HG03378 (cell line): Measurements from ENCODE around the gene SLC38A11.
"Not testable (repeated sequence)": the region's sequence is repeated elsewhere in the genome, so short reads cannot be mapped to it uniquely, and the experiment has no call there.

ENCODE experiments used
- ATAC-seq: cut with Tn5 transposase; IDR thresholded peaks from one replicate; pipeline ENCODE4 v1.9.1; 2021; ENCODE audit warnings: mild to moderate bottlenecking, moderate library complexity; ENCODE audit not compliant: unreplicated experiment

Gene SLC38A11

GRCh38 chr2:164881524-164881923 is 73.8 kb downstream of the SLC38A11 start:
- ATAC-seq, result no peak

- ATAC-seq, result no peak
Measured at GRCh38 chr2:164879901-164880535, 75.3 kb downstream of the SLC38A11 start.

DNA sequence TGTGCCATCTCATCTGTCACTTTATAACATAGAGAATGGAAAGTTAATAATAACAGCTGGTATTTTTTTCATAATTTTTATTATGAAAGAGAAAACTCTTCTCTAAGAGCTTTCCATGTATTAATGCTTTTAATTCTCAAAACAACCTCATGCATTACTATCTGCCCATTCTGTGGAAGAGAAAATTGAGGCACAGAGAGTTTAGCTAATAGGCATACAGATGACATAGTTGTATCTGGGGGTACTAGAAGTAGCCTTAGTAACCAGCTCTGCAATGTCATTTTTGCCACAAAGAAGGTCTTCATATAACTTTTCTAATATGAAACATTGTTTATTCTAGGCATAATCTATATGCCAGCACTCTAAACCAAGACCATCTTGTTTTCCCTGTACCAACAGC is 77.4 kb downstream of the SLC38A11 start:
- ATAC-seq, result no peak

DNA sequence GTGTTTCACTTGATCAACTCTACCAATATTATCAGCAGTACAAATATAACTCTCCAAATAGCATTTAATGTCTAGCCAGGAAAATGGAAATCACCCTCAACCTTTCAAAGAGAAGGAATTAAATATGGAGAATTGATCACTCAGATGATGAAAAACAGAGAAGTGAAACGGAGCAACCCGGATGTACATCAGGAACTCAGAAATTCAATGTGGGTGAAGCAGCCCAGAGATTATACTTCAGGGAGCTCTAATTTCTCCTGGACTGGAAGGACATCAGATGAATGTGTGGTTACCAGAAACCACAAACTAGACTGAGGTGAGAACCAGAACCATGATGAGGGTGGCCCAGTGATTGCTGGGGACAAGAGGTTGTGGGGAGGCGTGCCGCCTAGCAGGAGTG is 78.2 kb downstream of the SLC38A11 start:
- no peak for ATAC-seq

DNA sequence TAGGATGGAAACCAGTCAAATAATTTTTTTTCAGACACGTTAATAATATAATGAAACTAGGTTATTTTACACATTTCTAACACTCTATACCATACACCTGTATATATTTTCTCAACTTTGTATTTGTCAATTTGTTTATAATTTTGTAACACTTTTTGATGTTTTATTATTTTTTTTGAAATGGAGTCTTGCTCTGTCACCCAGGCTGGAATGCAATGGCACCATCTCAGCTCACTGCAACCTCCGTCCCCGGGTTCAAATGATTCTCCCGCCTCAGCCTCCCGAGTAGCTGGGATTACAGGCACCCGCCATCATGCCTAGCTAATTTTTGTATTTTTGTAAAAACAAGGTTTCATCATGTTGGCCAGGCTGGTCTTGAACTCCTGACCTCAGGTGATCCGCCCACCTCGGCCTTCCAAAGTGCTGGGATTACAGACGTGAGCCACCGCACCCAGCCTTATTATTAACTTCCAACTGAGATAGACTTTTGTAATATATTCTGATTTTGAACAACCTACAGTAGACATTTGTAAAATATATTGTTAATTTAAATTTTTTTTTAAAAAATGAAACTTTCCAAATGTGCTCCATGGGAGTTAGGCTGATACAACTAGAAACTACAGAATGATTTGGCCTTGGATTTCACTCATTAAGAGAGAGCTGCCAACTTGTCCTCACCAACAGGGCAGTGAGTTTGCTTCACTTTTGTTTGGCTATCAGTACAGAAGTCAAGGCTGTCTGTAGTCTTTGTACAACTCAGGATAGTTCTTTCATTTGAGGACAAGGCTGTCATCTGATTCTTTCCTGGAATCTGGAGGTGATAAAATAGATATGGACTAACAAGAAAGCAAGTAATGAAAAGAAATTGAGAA is 79.8 kb downstream of the SLC38A11 start:
- ATAC-seq, result no peak

GRCh38 chr2:164873210-164873908 is 82.0 kb downstream of the SLC38A11 start:
- ATAC-seq, result no peak

DNA sequence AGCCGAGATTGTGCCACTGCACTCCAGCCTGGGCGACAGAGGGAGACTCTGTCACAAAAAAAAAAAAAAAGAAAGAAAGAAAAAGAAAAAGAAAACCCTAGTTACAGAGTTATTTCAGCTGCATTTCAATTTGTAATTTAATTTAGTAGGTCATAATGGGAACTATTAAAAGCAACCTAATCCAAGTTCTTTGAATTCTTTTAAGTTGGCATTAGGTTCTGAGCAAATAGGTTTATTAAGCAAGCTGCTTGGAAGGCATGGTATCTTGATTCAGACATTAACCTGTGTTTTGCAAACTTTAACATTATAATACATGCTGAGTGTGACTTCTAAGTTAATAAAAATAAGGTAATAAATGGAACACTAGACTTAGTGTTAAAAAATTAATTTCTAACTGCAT is 83.9 kb downstream of the SLC38A11 start:
- ATAC-seq, result no peak

DNA sequence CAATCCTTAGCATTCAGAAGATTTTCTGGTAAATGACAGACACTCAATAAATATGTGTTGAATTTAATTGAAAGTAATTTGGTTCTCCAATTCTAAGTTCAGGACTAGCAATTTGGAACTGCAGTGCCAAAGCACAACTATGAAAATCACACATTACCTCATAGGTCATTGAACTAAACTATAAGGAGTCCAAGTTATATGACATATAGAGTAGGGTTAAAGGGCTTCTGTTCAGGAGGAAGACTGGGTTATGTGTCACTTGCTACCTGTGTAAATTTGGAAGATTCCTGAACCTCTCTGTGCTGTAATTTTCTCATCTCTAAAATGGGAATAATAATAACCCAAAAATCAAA is 85.9 kb downstream of the SLC38A11 start:
- ATAC-seq, result no peak

GRCh38 chr2:164868563-164869419 is 86.5 kb downstream of the SLC38A11 start:
- ATAC-seq, result no peak

- ATAC-seq, result no peak
Measured at GRCh38 chr2:164867779-164868397, 87.4 kb downstream of the SLC38A11 start.

- ATAC-seq, result not testable (repeated sequence)
Measured at GRCh38 chr2:164866381-164866780, 88.9 kb downstream of the SLC38A11 start.

DNA sequence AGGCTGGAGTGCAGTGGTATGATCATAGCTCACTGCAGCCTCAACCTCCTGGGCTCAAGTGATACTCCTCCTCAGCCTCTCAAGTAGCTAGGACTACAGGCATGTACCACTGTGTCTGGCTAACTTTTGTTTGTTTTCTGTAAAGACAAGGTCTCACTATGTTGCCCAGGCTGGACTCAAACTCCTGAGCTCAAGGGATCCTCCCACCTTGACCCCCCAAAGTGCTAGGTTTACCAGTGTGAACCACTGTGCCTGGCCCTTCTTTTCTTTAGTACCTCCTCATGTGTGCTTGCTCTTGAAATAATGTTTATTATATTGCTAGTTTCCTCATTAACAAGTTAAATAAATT is 94.7 kb downstream of the SLC38A11 start:
- no peak for ATAC-seq

GRCh38 chr2:164859906-164860693 is 95.2 kb downstream of the SLC38A11 start:
- ATAC-seq, result not testable (repeated sequence)

DNA sequence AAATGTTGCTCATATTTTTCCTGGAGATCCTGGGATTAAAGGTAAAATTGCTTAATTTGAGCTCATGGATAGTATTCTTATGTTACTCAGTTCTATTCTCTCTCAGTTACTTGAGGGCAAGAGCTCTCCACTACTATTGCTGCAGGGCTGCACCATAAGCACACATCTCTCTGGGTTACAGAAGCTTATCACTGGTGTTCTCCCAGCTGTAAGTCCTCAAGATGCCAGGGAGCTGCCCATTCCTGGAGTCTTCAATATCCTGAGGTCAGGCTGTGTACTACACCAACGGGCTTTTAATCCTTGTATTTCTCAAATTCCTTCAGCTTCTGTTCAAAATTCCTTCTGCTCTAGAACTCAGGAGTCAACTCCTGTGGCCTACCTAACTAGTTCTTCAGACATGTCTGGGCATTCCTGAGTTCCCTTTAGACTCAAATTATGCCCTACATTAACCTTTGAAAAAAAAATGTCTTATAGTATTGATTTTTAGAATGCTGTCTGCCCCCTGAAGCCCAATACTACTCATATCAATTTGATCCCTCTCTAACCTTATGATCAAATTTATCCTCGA is 96.0 kb downstream of the SLC38A11 start:
- no peak for ATAC-seq

DNA sequence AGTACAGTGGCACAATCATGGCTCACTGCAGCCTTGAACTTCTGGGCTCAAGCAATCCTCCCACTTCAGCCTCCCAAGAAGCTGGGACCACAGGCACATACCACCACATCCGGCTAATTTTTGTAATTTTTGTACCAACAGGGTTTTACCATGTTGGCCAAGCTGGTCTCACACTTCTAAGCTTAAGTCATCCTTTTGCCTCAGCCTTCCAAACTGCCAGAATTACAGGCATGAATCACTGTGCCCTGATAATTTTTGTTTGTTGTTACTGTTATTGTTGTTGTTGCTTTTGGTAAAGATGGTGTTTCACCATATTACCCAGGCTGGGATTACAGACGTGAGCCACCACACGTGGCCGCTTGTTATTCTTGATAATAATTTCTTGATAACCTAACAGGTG is 103.2 kb downstream of the SLC38A11 start:
- no peak for ATAC-seq

DNA sequence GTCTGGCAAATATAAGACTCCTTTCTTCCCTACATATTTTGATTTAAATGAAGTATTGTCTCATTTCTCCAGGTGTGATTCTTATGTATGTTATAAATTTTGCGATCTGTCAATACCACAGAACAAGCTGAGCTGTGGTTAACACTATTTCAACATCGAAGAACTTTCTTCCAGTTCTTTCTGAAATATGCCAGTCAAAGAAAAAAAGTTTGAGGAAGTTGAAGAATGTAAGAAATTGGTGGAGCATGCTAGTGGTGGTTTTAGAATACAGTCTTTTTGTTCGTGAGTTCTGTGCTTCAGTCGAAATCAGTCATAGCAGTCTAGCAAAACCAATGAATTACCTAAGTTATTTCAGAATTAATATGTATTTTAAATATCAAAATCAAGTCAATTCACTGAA is 105.1 kb downstream of the SLC38A11 start:
- ATAC-seq, result no peak

DNA sequence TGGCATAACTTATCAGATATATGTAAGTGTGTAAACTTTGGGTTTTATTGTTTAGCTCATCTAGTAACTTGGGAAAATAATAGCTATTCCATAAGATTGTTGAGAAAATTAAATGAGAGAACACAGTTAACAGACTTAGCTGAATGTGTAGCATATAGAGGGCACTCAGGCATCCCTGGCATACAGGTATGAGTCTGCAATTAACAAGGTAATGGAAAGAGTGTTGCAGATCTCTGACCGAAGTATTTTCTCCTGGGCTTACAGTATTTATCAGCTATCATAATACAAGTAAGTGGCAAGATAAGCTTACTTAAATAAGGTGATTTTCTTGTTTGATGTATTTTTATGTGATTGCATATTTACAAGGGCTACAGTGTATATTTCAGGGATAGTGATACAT is 105.8 kb downstream of the SLC38A11 start:
- ATAC-seq, result no peak

DNA sequence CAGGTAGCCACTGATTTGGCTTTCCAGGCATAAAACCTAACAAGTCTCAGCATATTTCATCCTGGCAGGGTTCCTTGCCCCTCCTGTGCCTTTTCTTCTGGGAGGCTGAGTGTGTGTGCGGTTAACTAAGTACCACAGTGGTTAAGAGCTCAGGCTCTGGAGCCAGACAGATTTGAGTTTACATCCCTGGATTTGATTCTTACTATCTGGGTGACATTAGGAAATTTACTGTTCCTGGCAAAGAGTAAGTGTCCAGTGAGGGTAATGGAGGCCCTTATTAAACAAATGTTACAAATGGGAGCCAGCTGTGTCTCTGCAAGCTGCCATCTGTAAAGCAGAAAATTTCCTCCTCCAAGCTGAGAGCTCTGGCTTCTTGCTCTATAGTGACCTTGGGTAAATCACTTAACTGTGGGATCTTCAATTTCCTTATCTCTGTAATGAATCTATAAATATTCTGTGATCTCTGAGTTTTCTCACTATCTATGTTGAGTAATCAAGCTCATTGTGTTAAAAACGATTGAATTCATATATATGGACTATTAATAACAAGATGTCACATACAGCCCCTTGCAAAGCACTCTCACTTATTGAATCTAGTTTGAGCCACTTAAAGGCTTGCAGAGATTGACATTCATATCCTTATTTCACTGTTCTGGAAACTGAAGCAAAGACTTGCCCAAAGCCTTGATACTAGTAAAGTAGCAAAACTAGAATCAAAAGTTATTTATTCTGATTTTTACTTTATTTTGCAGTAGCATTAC is 107.2 kb downstream of the SLC38A11 start:
- no peak for ATAC-seq

DNA sequence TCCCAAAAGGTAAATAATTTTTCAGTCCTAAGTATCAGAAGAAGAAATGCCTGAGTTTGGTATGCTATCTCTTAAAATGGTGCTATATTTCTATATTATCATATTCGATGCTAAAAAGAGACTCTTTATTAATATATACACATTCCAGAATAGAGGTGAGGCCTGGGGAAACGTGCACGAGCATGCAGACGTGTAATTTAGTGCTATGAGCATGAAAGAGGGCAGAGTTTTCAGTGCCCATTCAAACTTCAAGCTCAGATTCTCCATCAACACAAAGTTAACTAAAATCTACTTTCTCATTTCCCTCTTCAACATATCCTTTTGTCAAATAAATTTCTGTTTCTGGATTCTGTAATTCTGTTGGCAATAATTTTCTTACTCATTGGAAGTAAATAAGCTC is 108.0 kb downstream of the SLC38A11 start:
- no peak for ATAC-seq
